BE2C (cell line): Measurements from ENCODE around the gene DIP2C.

Experiments
- DNase-seq: peaks from one replicate; pipeline ENCODE4 v3.0.0-alpha.2; 2020
- H3K27me3 ChIP-seq: fragments of 250-450 bp; sonication (Bioruptor Pico); 2 replicates; pipeline ENCODE4 v1.5.1; 2020; ENCODE audit warnings: mild to moderate bottlenecking
- H3K36me3 ChIP-seq: fragments of 250-450 bp; sonication (Bioruptor Pico); 2 replicates; pipeline ENCODE4 v1.5.1; 2020; ENCODE audit warnings: mild to moderate bottlenecking
- H3K4me1 ChIP-seq: fragments of 250-450 bp; sonication (Bioruptor Pico); 2 replicates; pipeline ENCODE4 v1.5.1; 2020
- H3K4me3 ChIP-seq: 2 replicates; pipeline ENCODE4 v1.5.1; 2011; ENCODE audit warnings: low read depth, low read length
- H3K9me3 ChIP-seq: fragments of 250-450 bp; sonication (Bioruptor Pico); 2 replicates; pipeline ENCODE4 v1.5.1; 2020
- CTCF ChIP-seq: IDR thresholded peaks from 2 replicates; pipeline ENCODE4 v1.5.1; 2012; ENCODE audit warnings: mild to moderate bottlenecking, low read depth, low read length

Gene DIP2C

GRCh38 chr10:581776-582330, 107.6 kb downstream of the DIP2C start:
- Histone ChIP-seq H3K4me3 (no peak overlapping the region), H3K4me1 (no peaks in the 10 kb centered on the region), H3K27me3 (no peaks in the 10 kb centered on the region), H3K9me3 (no peaks in the 10 kb centered on the region), H3K36me3 (no peaks in the 10 kb centered on the region)
- no peak for TF ChIP-seq CTCF
- DNase-seq: no peak

GRCh38 chr10:580778-581177, 108.7 kb downstream of the DIP2C start:
- no peak for TF ChIP-seq CTCF
- H3K27me3 ChIP-seq: no peaks in the 10 kb centered on the region
- no peaks in the 10 kb centered on the region for H3K4me1 ChIP-seq
- no peaks in the 10 kb centered on the region for H3K36me3 ChIP-seq
- DNase-seq: no peak
- H3K9me3 ChIP-seq: no peaks in the 10 kb centered on the region
- H3K4me3 ChIP-seq: no peak overlapping the region

- DNase-seq: no peak
- no peaks in the 10 kb centered on the region for H3K9me3 ChIP-seq
- H3K4me3 ChIP-seq: no peak overlapping the region
- TF ChIP-seq CTCF: no peak
- H3K27me3 ChIP-seq: no peaks in the 10 kb centered on the region
- no peaks in the 10 kb centered on the region for H3K36me3 ChIP-seq
- no peaks in the 10 kb centered on the region for H3K4me1 ChIP-seq
Observed at GRCh38 chr10:576130-576465, 113.4 kb downstream of the DIP2C start.

- H3K4me3 ChIP-seq: no peak overlapping the region
- H3K27me3 ChIP-seq: no peaks in the 10 kb centered on the region
- no peaks in the 10 kb centered on the region for H3K36me3 ChIP-seq
- H3K9me3 ChIP-seq: no peaks in the 10 kb centered on the region
- no peak for TF ChIP-seq CTCF
- no peaks in the 10 kb centered on the region for H3K4me1 ChIP-seq
- no peak for DNase-seq
Observed at GRCh38 chr10:575402-576129, 113.9 kb downstream of the DIP2C start.

GRCh38 chr10:572696-573095, 116.8 kb downstream of the DIP2C start:
- Histone ChIP-seq H3K4me3 (no peak overlapping the region), H3K4me1 (no peaks in the 10 kb centered on the region), H3K27me3 (no peaks in the 10 kb centered on the region), H3K9me3 (no peaks in the 10 kb centered on the region), H3K36me3 (no peaks in the 10 kb centered on the region)
- no peak for TF ChIP-seq CTCF
- no peak for DNase-seq

GRCh38 chr10:571688-572451, 117.6 kb downstream of the DIP2C start:
- no peak for DNase-seq
- TF ChIP-seq CTCF: no peak
- H3K9me3 ChIP-seq: no peaks in the 10 kb centered on the region
- no peak overlapping the region for H3K4me3 ChIP-seq
- H3K36me3 ChIP-seq: no peaks in the 10 kb centered on the region
- no peaks in the 10 kb centered on the region for H3K27me3 ChIP-seq
- no peaks in the 10 kb centered on the region for H3K4me1 ChIP-seq
